Measurements from ENCODE around the gene NUP210L.
A peak's percentile ranks its signal among the peaks of the same experiment; 100 is the strongest.

The NUP210L gene

DNA sequence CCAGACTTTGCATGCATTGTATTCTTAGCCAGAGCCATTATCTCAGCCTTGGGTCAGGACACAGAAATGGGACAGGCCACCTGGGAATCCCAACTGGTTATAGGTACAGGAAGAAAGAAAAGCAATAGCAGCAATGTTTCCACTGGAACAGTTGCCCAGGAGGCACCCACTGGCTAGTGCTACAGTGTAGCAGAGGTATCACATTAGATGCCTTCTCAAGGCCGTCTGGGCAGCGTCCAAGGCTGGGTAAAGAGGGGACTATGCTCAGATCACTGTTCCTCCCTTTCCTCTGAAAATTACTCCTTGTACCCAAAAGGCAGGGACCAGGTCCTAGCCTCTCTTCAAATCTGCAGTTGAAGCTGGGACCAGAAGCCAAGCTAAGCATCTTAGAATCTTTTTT, 184.5 kb downstream of the NUP210L start:
- no peak for DNase-seq (ENCODE audit: insufficient read length, low spot score)
- FAIRE-seq: no peak

DNA sequence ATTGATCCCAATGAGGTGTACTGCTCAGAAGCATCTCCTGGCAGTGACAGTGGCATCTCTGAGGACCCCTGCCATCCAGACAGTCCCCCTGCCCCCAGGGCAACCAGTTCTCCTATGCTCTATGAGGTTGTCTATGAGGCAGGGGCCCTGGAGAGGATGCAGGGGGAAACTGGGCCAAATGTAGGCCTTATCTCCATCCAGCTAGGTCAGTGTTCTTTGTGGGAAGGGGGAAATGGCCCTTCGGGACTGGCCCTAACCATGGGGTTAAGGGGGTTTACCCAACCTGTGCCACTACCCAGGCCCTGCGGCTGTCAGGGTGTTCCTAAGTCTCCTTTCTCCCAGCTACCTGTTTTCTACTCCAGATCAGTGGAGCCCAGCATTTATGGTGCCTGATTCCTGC, 185.9 kb downstream of the NUP210L start:
- DNase-seq (ENCODE audit: insufficient read length, low spot score): no peak
- FAIRE-seq: no peak

DNA sequence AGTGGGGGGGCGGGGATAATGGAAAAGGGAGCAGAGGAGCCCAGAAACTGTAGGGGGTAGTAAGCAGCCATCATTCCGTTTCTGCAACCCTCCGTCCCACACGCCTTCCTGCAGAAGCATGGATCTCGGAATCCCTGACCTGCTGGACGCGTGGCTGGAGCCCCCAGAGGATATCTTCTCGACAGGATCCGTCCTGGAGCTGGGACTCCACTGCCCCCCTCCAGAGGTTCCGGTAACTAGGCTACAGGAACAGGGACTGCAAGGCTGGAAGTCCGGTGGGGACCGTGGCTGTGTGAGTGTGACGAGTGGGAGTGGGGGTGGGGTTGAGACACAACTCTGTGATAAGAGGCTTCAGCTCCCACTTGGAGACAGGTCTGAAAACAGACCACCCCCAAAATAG, 186.5 kb downstream of the NUP210L start:
- FAIRE-seq (no peak), DNase-seq (ENCODE audit: insufficient read length, low spot score) (no peak)

DNA sequence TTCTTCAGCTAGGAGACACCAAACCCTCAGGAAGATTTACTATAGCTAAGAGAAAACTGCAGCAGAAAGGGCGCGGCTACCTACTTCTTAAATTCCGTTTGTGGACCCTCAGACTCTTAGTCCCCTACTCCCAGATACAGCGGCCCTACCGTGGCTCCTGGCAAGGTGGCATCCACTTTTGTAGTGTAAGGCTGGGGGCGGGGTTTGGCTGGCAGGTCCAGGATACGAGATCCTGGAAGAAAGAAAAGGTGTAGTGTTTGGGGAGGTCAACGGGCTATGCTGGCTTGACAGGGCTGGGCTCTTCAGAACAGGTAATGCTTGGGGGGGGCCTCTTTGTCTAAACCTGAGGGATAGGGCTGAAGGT, 186.9 kb downstream of the NUP210L start:
- no peak for FAIRE-seq

DNA sequence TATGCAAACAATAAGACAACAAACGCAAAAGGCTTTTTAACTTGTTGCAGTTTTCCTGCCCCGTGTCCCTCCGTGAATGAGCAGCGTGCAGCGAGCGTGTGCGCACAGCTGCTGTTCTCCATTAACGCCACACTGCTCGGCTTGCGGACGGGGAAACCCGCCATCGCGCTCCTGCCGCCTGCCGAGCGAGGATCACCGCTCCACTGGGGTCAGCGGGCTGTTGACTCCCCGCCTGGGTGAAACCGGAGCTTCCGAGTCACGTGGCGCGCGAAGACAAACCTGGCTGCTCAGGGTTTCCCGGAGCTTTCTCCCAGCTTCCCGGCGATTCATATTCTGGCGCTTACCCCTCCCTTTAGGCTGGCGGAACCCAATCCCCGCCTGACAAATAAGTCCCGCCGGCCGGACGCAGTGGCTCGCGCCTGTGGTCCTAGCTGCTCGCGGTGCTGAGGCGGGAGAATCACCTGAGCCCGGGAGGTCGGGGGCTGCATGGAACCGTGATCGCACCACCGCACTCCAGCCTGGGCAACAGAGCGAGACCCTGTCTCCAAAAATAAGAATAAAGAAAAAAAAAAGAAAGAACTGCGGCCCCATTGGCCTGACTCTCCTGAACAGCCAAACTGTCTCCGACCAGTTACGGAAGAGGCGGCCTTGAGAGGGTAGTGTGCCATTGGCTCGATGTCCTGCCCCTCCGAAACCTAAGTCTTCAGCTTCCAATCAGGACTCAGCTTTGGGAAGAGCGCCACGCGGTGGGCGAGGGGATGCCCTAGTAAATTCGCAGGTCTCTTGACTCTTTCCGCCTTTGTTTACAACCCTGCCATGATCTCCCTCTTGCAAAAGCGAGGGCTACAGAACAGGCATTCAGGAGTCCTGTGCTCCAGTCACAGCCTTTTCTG, 187.5 kb downstream of the NUP210L start, which contains the start of gene CREB3L4:
TSS of gene CREB3L4 (plus strand) at position 796 of the 893 bp plus-strand sequence. CDS start 624 bp downstream, outside the sequence.
- peak; percentile 95 for FAIRE-seq
- DNase-seq (ENCODE audit: insufficient read length, low spot score): peak; percentile 72

More for the DNA sequence above, 186.9 kb downstream of the NUP210L start:
- DNase-seq (ENCODE audit: insufficient read length, low spot score): no peak

DNA sequence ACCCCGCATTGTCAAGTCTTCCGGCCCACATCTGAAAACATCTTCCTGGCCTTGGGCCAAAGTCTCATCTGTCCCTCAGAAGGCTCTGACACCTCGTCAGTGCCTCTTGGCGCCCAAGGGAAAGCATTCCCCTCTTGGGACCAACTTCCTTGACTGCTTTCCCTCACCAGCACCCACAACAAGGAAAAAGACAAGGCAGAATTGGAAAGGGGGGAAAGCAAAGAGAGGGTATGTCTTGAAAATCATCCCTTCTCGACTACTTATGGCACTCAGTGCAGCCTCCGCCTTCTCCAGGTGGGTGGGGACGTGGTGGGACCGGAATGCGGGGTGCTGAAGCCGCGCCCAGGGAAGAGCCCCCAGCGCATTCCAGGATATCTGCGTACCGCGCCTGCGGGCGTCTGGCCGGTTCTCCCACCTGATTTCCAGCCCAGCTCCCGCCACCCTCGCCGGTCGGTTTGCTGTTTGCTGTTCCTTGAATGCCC, 191.0 kb downstream of the NUP210L start:
- no peak for FAIRE-seq

DNA sequence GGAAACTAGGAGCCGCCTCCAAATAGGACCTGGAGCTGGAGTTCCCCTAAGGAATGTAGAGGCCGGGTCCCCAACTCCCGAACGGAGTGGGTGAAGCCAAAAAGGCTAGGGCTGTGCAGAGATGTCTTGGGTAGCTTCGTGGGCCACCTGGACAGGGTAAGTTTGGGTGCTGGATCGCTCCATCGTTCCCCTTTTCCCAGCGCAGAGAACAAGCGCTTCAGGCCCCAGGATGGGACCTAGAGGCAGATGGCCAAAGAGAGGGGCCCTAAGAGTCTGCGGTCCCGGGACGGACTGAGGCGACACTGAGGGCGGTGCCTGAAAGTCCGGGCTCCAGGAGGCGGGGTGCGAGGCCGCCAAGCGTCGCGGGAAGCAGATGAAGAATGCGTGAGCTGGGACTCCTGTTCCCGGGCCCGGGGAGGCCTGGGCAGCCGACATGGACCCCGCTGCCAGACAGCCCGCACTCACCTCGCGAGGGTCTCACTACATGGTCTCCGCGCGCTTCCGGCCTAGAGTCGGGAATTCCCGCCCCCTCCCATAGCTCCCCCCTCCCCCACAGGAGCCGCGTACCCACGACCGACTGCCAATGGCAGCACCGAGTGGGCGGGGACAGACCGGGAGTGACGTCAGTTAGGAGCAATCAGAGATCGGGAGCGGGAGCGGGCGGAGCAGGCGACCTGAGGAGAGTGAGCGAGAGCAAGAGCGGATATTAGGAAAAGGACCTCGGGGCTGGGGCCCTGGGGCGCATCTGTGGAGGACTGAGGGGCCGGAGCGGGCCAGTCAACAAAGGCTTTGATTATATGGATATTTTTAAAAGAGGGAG, 191.6 kb downstream of the NUP210L start, which contains the start of gene SLC39A1:
TSS of gene SLC39A1 (minus strand) at position 508 of the 820 bp plus-strand sequence. CDS start 822 bp downstream, outside the sequence.
- DNase-seq (ENCODE audit: insufficient read length, low spot score) (peak; percentile 76), FAIRE-seq (peak; percentile 96)

More for the DNA sequence above, 191.0 kb downstream of the NUP210L start:
- no peak for DNase-seq (ENCODE audit: insufficient read length, low spot score)

DNA sequence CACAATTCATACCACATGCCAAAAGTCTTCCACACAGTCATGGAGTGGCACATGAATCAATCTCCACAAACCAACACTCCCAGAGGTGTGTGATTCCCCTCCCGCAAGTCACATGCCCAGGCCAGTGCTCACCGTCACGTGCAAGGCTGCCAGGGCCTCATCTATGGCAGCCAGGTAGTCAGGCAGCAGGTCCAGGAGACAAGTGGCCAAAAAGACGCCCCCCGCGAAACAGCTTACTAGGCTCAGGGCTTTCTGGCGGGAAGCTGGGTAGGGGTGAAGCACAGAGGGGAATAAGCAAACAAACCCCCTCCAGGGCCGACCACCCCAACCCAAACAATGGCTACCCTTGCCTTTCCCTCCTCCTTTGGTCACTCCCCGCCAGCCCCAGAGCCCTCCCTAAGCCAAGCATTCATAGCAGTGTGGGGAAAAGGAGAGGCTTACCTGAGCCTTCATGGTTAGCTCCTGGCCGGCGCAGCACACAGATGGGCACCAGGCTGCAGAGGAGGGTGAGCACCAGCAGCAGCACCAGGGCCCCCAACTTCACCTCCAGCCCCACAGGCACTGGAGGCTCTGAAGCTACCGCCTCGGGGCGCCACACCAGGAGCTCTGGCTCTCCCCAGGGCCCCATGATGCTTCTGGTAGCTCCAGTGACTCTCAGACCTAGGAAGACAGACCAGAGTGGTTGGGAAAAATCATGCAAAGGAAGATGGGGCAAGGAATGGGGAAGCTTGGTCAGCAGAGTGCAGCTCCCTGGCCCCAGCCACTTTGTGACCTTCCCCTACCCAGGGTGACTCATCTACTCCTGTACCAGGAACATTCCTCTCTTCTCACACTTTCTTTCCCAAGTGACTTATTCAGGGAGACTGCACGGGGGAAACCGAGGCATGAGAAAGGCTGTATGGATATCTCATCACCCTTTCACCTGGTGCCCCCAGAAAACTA, 192.5 kb downstream of the NUP210L start:
- DNase-seq (ENCODE audit: insufficient read length, low spot score) (no peak), FAIRE-seq (no peak)

DNA sequence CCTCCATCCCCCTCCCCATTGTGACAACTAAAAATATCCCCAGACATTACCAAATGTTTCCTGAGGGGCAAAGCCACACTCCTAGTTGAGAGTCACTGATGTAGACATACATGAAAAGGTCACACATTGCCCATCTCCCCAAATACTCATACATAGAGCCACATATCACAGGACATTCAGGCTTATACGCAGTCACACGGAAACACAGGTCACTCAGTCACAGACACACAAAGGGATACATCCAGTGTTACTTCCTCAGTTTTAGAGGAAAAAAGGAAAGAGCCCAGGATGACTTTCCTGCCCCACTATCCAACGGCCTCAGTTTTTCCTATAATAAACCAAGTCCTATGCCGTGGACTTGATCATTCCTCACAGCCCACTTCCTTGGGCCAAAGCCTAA, 193.5 kb downstream of the NUP210L start:
- FAIRE-seq: no peak

DNA sequence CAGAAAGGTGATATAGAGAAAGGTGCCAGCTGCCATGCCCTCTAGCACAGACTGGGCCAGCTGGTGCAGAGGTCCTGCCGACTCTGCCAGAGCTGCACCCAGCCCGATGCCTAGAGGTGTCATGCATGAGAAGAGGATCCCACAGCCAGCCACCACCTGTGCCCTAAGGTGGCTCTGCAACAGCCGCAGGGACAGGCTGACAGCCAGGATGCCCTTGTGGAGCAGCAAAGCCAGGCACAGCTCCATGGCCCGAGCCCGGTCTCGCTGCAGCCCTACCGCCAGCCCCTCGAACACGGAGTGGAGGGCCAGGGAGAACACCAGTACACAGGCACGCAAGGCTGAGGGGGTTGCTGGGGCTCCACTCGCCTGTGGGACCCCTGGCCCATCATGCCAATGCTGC, 194.7 kb downstream of the NUP210L start:
- no peak for FAIRE-seq
- DNase-seq (ENCODE audit: insufficient read length, low spot score): no peak

More for the DNA sequence above, 193.5 kb downstream of the NUP210L start:
- DNase-seq (ENCODE audit: insufficient read length, low spot score): no peak

DNA sequence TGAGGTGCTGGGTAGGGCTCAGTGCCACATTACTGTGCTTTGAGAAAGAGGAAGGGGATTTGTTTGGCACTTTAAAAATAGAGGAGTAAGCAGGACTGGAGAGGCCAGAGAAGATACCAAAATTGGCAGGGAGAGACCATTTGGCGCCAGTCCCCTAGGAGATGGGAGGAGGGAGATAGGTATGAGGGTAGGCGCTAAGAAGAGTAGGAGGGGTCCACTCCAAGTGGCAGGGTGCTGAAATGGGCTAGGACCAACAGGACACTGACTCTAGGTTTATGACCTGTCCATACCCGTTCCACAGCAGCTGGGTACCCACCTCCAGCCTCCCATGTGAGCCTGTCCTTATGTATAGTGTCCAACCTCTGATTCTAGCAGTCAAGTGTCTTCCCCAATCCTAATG, 195.4 kb downstream of the NUP210L start:
- no peak for DNase-seq (ENCODE audit: insufficient read length, low spot score)
- no peak for FAIRE-seq

DNA sequence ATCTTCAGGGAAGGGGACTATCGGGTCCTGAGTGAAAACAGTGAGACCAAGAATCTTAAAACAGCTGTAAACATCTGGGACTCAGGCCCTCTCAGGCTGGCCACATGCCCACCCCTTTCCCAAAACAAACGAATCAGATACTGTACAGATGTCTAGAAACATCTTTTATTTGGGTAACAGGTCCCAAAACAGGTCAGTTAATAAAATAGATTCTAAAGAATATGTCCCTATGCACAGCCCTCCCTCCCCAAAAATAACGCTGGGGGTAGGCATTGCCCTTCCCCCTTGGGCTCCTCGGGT, 196.0 kb downstream of the NUP210L start:
- FAIRE-seq: no peak

DNA sequence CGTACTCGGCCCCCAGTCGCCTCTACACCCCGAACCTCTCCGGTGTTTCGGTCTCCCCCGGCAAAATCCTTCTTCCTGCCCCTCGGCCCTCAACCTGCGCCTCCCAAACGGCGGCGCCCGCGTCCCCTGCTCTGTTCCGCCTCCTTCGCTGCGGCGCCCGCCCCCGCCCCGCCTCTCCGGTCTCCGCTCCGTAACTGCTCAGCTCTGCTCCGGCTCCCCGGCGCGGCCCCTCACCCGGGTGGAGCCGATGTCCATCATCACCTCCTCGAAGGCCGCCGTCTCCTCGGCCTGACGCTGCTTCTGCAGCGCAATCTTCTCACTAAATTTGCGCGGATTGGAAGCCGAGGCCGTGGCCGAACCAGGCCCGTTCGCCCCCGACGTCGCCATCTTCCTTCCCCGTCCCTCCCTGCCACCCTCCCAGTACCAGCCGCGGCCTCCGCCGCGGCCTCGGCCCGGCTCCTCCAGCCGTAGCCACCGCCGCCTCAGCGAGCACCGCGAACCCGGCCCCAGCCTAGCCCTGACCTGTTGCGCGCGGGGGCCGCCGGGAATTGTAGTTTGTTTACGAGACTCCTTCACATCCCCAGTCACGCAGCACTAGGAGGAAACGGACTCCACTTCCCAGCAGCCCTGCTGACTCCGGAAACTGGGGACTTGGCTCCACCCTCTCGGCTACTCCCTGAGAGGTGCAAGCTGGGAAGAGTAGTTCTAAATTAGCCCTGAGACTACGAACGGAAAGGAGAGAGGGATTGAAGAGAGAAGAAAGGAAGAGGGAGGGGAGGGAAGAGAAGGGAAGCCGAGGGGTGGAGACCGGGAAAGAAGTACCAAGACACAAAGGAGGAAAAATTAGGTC, 196.5 kb downstream of the NUP210L start, which contains the start of gene CRTC2:
TSS of gene CRTC2 (minus strand) at position 502 of the 850 bp plus-strand sequence. CDS start at position 387, 115 bp downstream.
- FAIRE-seq (peak; percentile 98), DNase-seq (ENCODE audit: insufficient read length, low spot score) (peak; percentile 91)

More for the DNA sequence above, 196.0 kb downstream of the NUP210L start:
- DNase-seq (ENCODE audit: insufficient read length, low spot score): no peak

DNA sequence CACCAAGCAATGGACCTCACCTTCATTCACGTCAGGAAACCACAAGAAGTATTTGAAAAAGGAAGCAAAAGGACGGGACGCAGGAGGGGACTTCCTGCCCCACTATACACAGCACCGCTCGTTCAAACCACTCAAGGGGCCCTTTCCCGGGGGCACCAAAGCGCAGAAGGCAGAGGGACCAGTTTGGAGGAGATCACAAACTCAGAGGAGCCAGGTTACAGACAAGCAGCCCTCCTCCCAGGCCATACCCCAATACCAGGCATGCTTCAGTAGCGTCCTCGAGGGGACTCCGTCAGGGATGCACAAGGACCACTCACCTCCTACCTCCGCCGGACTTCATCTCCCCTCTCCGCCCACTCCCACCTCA, 197.1 kb downstream of the NUP210L start:
- no peak for FAIRE-seq
- no peak for DNase-seq (ENCODE audit: insufficient read length, low spot score)

DNA sequence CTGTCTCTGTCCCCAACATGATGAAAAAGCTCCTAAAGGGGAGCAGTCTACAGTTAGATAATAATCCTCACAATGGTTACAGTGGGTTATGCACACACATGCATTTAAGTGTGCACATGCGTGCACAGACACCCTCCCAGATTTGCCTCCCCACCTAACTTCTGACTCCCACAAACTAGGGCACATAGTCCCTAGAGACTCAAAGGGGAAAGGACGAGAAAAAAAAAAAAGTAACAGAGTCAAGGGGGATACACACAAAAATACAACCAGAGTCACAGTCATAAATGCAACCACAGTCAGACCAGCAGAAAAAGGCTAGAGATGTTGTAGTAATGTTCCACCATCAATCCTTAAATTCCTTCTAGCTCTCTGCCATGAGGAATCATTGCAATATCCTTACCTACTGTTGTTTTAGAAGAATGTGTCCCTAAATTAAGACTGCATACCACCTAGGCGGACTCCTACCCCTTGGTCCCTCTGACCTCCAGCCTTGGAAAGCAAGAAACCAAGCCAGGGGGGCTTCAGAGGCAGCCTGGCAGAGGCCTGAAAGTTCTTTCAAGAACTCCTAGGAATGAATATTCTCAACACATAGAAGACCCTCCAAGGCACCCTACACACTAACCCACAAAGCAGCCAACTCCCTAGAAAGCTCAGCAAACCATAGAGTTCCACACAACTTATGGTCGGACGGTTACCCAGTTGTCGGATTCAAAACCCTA, 197.7 kb downstream of the NUP210L start:
- no peak for DNase-seq (ENCODE audit: insufficient read length, low spot score)
- no peak for FAIRE-seq

DNA sequence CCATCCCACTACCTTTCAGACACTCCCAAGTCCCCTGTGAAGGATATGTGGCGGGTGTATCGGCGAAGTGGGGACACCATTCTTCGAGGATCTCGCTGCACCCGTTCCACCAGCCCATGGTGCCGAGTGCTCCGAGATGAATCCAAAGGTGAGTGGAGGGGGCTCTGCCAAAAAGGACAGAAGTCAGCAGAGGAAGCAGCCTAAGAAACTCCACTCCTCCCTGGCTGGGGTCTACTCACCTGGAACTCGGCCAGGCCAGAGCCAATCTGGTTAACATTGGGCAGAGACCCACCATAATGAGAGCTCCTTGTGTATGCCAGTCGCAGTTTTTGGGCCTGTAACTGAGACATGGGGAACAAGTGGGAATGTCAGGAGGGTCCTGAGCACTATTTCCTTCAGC, 200.0 kb downstream of the NUP210L start:
- no peak for DNase-seq (ENCODE audit: insufficient read length, low spot score)
- no peak for FAIRE-seq

DNA sequence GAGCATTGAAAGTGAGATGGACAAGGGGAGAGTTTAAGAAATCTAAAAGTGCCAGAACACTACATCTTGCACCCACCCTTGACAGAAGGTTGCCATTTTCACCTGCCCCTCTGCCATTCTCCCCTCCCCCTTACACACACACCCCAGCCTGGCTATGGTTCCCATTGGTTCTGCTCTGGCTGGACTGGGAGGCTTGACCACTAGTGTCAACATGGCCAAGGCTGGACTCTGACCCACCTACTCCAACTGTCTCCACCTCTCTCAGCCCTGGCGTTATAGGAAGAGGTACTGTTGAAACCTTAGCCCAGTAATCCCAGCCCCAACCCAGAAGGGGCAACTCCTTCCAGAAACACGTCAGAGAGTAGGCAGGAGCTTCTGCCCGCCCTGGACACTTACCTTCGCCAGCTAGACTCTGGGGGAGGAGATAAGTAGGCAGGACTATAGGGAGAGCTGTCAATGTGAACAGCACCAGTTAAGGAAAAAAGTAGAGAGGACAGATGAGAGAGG, 201.0 kb downstream of the NUP210L start:
- no peak for FAIRE-seq

DNA sequence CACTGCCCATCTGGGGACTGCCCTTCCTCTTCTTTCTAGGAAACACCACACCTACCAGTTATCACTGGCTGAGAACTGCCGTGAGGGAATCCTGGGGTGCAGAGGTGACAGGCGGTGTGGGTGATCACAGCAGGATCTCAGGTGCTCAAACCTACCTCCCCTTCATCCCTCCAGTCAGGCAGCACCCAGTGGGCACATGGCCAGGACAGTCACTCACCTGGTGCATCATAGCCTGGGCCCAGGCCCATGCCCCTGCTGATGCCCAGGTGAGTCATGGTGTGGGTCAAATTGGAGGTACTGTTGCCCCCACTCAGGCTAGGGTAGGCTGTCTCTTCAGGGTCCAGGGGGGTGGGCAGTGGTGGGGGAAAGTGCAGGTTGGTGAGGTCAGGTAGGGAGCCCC, 203.1 kb downstream of the NUP210L start:
- DNase-seq (ENCODE audit: insufficient read length, low spot score) (no peak), FAIRE-seq (no peak)

More for the DNA sequence above, 201.0 kb downstream of the NUP210L start:
- DNase-seq (ENCODE audit: insufficient read length, low spot score): no peak
